Anterior cingulate cortex (tissue), 58 donors: ENCODE results near the gene AGAP3.

Source experiments
- DNase-seq, 58 donors: peaks; one replicate each; lab custom pipeline; 2025; lab: John Stamatoyannopoulos, UW

Gene AGAP3

DNA sequence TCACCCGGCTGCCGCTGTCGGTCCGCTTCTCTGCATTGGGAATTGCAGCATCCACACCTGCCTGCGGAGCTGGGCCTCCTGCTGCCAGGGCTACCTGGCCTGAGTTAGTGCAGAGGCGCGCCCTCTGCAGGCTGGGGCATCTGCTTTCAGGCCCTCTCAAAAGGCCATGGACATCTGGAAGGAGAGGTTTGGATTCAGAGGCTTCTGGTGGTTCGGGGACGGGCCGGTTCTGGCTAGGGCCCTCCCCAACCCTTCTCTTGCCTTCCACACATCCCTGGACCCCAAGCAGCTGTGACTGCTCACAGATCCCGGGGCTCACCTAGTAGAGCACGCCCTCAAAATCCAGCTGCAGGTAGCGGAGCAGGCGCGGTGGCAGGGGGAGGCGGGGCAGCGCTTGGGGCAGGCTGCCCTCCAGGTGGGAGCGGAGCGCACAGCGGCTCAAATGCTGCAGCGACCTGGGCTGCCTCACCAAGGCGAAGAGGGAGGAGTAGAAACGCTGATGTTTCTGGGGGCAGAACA is 89.6 kb downstream of the AGAP3 start:
- no peak for DNase-seq

DNA sequence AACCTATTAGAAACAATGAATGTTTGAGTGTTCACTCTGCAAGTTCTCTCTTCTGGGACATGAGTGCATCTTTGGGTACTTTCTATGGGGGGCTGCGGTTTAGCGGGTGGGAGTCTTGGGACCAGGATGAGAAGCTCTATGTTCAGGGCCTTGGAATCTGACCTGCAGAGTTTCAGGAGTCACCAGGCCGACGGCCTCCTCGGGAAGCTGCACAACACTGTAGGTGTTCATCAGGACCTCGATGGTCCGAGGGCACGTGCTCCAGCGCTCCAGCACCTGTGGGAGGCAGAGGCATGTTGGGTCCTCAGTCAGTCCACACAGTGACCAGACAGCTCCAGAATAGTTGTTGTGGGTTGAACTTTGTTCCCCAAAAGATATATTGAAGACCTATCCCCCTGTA is 90.1 kb downstream of the AGAP3 start:
- DNase-seq = no peak

DNA sequence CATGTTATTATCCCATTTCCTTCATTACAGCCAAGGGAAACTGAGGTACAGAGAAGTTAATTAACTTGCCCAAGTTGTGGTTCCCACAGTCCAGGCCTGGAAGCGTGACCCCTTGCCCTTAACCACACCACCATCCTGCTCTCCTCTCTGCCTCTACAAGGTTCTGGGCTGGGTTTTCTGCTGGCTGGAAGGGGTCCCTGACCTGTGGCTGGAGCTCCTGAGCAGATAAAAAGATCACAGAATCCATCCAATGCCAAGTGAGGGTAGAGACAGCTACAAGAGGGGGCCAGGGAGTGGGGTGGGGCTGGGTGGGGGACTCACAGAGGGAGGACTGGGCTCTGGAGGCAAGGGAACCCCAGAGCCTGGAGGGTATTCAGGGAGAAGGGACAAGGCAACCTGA is 91.0 kb downstream of the AGAP3 start:
- no peak for DNase-seq

DNA sequence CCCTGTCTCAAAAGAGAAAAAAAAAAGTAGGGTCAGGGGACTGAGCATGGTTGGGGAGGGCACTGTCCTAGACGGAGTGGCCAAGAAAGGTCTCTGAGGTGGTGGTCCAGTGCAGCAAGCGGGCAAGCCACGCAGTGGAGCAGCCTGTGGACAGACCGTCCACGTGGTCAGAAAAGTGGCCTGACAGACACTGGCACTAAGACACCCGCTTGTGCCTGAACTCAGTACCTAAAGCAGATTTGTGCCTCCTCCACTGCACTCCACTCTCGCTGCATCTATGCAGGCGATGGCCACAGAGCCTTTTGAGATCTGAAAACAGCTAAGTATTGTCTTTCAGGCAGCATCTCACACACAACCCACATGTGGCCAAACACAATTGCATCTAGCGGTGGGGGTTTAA is 92.0 kb downstream of the AGAP3 start:
- DNase-seq = no peak

DNA sequence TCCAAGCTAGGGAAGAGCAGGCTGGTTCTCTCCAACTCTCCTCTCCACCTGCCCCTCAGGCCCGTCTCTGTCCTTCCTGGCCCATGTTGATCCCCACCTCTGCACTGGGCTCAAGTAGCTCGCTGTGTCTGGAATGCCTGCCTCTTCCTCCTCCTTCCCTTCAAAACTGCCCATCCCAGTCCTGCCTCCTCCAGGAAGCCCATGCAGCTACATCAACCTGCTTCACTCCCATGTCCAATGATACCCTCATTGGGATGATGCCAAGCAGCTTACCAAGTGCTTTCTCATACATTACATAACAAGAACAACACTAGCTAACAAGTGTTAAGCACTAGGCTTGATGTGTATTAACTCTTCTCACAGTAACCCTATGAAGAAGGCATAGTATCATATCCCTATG is 92.6 kb downstream of the AGAP3 start:
- no peak for DNase-seq

DNA sequence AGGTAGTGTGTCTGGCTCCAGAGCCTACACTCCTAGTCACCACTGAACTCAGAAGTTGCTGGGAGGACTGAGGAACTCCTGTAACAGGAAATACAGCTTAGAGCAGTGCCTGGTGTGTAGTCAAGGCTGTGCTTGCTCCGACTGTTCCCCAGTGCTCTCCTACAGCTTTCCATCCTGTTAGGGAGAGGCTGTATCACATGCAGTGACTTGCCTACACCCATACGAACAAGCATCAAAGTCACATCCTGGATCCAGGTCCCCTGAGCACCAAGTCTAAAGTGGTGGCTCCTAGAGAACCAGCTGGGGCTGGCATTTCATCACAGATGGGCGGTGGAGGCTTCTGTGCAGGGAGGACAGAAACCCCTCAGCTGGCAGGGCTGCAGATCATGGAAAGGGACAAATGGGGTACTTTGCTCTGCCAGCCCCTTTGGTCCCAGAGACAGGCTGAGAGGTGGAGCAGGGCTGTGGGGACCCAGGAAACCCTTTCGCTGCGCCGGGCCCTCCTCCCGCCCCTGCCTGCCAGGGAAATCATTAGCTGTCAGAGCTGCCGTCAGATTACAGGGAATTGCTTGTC is 93.1 kb downstream of the AGAP3 start:
- DNase-seq = no peak

DNA sequence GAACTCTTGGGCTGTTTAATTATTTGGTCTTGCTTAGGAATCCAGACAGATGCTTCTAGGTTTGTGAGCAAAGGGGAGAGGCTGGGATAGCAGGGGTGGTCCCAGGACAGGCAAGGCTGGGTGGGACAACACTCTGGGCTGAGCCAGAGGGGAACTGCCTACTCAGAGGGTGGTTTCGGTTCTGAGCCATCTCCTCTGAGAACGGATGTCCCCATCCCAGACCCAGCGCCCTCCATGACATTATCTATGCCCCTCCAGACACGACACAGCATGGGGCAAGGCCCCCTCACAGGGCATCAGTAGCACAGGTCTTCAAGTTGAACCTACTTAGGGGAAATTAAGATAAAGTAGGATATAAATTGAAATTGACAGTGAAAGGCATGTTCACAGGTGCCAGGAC is 93.7 kb downstream of the AGAP3 start:
- DNase-seq = no peak

DNA sequence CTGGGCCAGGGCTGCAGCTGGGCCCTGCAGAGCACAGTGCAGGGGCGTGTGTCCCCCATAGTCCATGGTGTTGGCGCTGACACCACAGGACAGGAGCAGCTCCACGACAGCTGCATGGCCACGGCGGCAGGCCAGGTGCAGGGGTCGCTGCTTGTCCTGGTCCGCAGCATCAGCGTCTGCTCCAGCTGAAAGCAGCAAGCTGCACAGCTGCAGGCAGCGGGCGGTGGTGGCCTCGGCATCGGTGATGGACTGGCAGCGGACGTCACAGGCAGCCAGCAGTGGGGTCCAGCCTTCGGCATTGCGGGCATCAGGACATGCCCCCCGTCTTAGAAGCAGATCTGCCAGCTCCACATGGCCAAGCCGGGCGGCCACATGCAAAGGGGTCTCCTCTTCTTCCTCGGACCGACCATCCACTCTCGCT is 94.7 kb downstream of the AGAP3 start:
- no peak for DNase-seq

DNA sequence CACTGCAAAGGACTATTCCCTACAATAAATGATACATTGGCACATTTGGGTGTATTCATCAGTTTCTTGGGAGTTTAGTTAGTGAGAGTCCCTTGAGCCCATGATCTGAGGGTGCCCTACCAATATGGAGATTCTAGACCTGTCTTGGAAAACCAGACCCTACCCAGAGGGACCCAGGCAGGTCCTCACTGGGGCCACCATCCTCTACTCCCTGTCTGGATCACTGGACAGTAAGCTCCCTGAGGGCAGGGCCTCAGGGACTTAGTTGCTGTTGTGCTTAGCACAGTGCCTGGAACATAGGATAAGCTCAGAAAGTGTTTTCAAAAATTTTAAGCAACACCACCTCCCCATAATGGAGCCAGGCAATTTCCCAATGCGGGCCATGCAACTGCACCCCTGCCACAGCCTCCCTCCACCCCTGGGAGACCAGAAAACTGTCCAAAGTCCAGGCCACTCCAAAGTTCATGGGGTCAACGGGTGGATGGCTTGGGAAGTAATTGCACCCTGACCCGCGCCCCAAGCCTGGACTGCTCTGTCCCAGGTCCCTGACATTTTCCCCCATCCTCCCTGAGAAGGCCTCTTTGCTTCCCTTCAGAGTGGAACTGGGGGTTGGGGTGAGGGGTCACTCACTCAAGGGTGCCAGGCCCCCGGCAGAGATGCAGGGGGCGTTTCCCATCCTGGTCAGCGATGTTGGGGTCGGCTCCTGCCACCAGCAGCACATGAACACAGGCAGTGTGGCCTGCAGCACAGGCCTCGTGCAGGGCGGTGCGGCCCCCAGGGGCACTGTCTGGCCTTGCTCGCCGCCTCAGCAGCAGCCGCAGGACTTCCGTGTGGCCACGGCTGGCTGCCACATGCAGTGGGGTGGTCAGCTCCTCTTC is 99.7 kb downstream of the AGAP3 start:
- no peak for DNase-seq

DNA sequence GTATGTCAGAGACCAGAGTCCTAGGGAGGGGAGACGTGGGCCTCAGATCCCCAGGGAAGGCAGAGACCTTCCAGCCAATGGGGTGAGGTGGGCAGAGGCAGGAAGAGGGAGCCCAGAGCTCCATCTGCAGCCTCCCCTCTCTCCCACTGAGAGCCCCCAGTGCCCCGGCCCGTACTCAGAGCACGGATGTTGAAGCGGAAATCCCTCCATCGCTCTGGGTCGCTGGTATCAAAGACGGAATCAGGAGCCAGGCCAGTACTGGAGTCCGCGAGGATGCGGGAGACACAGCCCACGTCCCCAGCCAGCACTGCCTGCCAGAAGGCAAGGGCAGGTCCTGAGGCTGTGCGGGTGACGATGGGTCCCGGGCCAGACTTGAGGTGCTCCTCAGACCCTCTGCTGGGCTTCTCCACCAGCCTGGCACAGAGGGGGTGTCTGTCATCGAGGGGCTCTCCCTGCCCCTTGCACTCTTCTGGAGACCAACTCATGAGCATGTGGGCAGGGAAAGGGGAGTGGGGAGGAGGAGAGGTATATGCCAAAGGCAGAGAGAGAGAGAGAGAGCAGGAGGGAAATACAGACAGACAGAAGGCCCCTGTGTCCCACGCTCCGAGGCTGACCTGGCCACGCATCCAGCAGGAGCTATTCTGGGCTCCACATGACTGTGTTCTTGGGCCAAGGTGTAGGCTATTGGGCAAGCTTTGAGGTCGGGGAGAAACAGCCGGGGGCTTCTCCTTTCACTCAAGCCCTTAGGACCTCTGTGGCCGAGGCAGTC is 100.5 kb downstream of the AGAP3 start, which contains the start of gene ASB10:
Gene ASB10, minus strand, starts transcription at position 611 of the 769 bp plus-strand sequence. Its CDS starts 120 bp downstream, at position 491.
- DNase-seq = no peak

DNA sequence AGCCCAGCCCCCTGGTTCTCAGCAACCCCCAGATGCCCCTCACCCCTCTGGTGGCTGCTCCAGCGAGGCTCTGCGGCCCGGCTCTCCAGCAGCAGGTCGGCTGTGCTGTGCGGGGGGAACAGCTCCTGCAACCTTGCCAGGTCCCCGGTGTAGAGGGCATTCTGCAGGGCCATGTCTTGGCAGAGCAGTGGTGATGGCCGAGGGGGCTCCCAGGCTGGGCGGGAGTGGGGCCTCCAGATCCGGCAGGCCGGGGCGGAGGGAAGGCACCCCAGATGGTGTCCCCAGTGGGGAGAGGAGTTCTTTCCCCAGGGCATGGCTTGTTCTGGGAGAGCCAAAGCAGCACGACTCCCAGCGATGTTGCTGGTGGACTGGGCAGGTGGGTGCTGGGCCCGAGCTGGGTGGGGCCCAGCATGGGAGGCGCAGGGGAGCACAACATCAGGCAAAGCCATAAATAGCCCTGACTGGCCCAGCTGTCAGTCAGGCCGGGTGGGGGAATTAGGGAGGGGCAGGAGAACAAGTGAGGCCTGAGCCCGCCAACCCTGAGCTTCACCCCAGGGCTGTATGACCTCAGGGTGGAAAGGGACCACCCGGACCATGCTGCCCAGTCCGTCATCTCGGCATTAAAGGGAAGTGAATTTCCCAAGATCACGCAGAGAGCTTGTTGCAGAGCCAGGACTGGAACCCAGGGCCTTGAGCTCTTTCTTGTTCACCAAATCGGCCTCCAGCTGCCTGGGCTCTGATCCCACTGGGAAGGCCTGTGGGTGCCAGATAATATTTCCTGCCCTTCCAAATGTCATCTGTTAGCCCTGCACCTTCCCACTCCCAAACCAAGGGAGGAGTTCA is 101.4 kb downstream of the AGAP3 start:
- DNase-seq = no peak

DNA sequence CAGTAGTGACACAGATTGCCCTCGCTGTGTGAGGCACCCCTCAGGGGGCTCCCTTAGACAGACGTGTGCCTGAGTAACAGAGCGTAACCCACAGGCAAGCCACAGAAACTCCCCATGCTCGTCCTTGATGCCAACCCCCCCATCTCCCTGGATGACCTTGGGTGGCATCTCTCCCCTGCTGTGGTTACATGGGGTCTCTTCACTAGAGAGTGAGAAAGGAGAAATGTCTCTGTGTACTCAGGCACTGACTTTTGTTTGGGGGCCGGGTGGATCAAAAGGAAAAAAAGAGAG is 101.9 kb downstream of the AGAP3 start:
- DNase-seq = no peak

DNA sequence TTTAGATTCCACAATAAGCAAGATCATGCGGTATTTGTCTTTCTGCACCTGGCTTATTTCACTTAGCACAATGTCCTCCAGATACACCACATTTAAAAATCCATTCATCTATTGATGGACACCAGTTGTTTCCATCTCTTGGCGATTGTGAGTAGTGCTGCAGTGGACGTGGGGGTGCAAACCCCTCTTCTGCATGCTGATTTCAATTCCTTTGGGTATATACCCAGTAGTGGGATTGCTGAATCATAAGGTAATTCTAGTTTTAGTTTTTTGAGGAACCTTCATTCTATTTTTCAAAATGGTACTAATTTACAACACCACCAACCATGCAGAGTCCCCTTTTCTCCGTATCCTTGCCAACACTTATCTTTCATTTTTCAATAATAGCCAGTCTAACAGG is 102.8 kb downstream of the AGAP3 start:
- DNase-seq = no peak

DNA sequence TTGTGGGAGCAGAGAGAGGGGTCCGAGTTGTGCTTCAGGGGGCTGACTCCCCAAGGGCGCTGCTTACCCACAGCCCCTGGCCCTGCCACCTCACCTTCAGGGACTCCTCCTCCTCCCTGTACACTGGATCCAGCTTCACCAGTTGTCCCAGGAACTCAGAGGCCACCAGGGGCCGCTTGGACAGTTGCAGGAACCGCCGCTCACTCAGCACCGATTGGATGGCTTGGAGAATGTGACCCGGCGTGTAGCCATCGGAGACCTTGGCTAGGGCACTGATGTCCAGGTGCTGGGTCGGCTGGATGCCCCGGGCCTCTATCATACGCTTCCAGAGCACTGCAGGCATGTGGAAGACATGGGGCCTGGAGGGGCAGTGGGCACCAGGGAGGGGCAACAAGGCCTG is 105.3 kb downstream of the AGAP3 start:
- DNase-seq = no peak

DNA sequence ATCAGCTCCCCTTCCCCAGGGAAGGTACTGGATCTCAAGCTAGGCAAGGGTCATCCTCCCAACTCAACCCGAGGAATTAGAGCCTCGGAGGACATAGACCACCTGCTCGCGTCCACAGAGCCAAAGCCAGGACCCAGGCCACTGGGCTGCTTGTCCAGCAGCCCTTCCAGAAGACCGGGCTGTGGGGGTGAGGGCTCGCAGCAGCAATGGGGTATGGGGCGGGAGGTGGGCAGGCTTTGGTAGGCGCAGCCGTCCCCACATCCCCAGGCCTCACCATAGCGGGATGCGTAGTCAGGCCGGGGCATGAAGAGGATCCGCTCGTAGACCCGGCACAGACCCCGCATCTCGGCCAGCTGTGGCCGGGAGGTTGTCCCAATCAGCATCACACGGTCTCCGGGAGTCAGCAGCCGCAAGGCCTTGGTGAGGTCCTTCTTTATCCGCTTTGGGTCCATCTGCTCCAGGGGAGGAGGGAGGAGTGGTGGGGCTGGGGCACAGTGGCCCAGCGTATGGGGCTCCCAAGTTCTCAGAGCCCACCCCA is 105.8 kb downstream of the AGAP3 start:
- DNase-seq = no peak

DNA sequence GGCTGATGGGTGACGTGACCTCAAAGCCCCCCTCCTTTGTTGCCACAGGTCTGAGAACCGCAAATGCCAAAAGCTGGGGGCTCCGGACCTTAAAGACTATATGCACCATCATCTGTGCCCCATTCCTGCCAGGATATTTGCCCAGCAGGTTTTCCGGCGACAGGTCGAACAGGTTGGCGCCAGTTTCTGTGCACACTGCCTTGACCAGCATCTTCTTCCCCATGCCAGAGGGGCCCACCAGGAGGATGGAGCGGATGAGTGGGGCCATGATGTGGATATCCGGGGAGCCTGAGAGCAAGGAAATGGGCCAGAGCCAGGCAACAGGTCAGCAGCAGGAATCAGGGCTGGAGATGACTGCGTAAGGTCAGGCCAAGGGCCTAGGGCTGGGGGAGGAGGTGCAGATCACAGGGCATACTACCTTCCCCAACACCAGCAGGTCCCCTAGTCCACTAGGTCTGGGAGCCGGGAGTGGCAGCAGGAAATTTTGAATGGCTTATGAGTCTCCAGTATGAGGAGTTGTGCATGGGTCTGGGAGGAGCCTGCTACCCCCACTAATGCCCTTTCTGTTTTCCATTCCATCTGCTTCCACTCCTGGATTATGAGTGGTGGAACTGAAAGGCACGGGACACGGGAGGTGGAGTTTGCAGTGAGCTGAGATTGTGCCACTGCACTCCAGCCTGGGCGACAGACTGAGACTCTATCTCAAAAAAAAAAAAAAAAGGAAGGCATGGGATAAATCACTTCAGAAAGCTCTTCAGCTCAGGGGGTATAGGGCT is 107.1 kb downstream of the AGAP3 start:
- no peak for DNase-seq
